Measurements from ENCODE around the gene CLDN16. TPM values are rescaled to one million over a fixed set of nuclear protein-coding genes. Genes with fewer than 3 reads are reported as not detected.

The CLDN16 gene
- total RNA-seq, 1 donor from 2014 or later, result under 0.01 TPM

GRCh38 chr3:190443257-190443656, 55.3 kb downstream of the CLDN16 start:
- DNase-seq, result no peak

GRCh38 chr3:190444006-190444405, 56.0 kb downstream of the CLDN16 start:
- no peak for DNase-seq

- DNase-seq, result no peak
Measured at GRCh38 chr3:190444576-190445145, 56.7 kb downstream of the CLDN16 start.

GRCh38 chr3:190446573-190447279, 58.8 kb downstream of the CLDN16 start:
- no peak for DNase-seq

GRCh38 chr3:190448256-190448655, 60.3 kb downstream of the CLDN16 start:
- no peak for DNase-seq

GRCh38 chr3:190449801-190450200, 61.8 kb downstream of the CLDN16 start, which contains the start of gene TMEM207:
TSS of gene TMEM207 (minus strand) at chr3:190449901. CDS start at chr3:190449809, 92 bp downstream.
- no peak for DNase-seq

- DNase-seq, result no peak
Measured at GRCh38 chr3:190455828-190456227, 67.9 kb downstream of the CLDN16 start.

GRCh38 chr3:190456770-190457169, 68.8 kb downstream of the CLDN16 start:
- DNase-seq, result no peak

GRCh38 chr3:190458040-190458439, 70.1 kb downstream of the CLDN16 start:
- DNase-seq, result no peak

Other genes starting within 250 kb of the CLDN16 start
- 1.6 TPM for gene CLDN1, start 65.7 kb upstream of the CLDN16 start, total RNA-seq
- gene TMEM207, start 61.7 kb downstream of the CLDN16 start, total RNA-seq, result not detected
- 17.3 TPM for gene IL1RAP, start 125.9 kb downstream of the CLDN16 start, total RNA-seq